ENCODE data around the gene STAT5B.

DNA sequence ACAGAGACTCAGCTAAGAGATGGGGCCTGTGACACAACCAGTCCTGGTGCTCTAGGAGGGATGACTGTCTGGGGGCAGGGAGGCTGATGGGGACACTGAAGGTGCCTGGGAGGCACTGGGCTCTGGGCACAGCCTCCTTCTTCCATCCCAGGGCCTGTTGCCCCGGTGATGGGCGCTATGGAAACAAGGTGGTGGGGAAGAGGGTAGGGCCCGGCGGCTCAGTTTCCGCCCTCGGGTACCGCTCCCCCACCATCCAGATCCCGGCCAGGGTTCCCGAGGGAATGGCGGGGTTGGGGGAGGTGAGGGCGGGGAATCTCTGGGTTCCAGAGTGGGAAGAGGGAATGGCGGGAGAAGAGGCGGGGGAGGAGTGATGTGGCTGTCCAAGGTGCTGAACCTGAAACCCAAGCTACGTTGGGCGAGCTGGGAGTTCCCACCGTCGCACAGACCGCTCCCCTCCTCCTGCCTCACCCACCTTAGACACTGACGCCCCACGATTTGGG is 96.2 kb downstream of the STAT5B start:
- no peak for TF ChIP-seq GABPA (IDR thresholded peaks at IDR 0.05; ENCODE audit: borderline replicate concordance, insufficient read depth, low read length)
- no peak for TF ChIP-seq BRCA1 (IDR thresholded peaks at IDR 0.05; ENCODE audit: low read depth, low read length)
- TF ChIP-seq RAD21 (IDR thresholded peaks at IDR 0.05 in 1 of 2, conservative IDR thresholded peaks at IDR 0.05 in 1 of 2; ENCODE audit: low read depth in 2 of 2, low read length in 2 of 2), result no peak
- TF ChIP-seq POLR2A (IDR thresholded peaks at IDR 0.05; ENCODE audit: control extremely low read depth in 1 of 2, low read depth in 2 of 2, low read length in 2 of 2), result no peak

All from H1 (cell line).